ENCODE results near the gene TMEM138.

Gene TMEM138

GRCh38 chr11:61336171-61336935 lies 25.8 kb upstream of the TMEM138 start:
- Mint-ChIP-seq H3K27ac (peak overlapping the region; percentile 88), H3K36me3 (ENCODE audit: low read depth) (peaks cover 21% of the 10 kb centered on the region), H3K4me1 (ENCODE audit: low read depth) (peaks cover 46% of the 10 kb centered on the region), H3K4me3 (no peak overlapping the region), H3K9me3 (no peaks in the 10 kb centered on the region), H3K27me3 (no peaks in the 10 kb centered on the region)

GRCh38 chr11:61337706-61338470 lies 24.3 kb upstream of the TMEM138 start:
- Mint-ChIP-seq H3K9me3 (no peaks in the 10 kb centered on the region), H3K27ac (no peak overlapping the region), H3K27me3 (no peaks in the 10 kb centered on the region), H3K4me1 (ENCODE audit: low read depth) (peaks cover 34% of the 10 kb centered on the region), H3K4me3 (no peak overlapping the region), H3K36me3 (ENCODE audit: low read depth) (peaks cover 17% of the 10 kb centered on the region)

- H3K4me3 Mint-ChIP-seq, result no peak overlapping the region
- H3K27me3 Mint-ChIP-seq, result no peaks in the 10 kb centered on the region
- no peaks in the 10 kb centered on the region for H3K9me3 Mint-ChIP-seq
- H3K4me1 Mint-ChIP-seq (ENCODE audit: low read depth), result peaks cover 26% of the 10 kb centered on the region
- no peak overlapping the region for H3K27ac Mint-ChIP-seq
- peaks cover 17% of the 10 kb centered on the region for H3K36me3 Mint-ChIP-seq (ENCODE audit: low read depth)
Measured at GRCh38 chr11:61338783-61339489, 23.2 kb upstream of the TMEM138 start.

GRCh38 chr11:61339490-61339878 lies 22.7 kb upstream of the TMEM138 start:
- Mint-ChIP-seq H3K4me1 (ENCODE audit: low read depth) (peaks cover 20% of the 10 kb centered on the region), H3K27me3 (no peaks in the 10 kb centered on the region), H3K36me3 (ENCODE audit: low read depth) (peaks cover 19% of the 10 kb centered on the region), H3K4me3 (no peak overlapping the region), H3K27ac (peak overlapping the region; percentile 58), H3K9me3 (no peaks in the 10 kb centered on the region)

DNA sequence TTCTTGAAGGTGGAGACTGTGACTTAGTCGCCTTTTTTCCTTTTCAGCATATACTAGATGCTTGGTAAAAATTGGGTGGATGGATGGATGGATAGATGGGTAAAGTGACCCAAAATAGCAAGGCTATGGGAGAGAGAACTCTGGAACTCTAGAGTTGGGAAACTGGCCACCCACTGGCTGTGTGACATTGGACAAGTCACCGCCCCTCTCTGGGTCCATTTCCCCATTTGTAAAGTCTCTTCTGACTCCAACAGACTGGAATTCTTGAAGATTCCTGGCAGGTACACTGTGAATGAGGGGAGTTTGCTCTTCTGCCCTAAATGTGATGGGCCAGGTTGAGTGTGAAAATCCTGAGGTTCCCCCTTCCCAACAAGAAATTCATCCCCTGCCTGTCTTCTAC lies 21.2 kb upstream of the TMEM138 start:
- Mint-ChIP-seq H3K4me1 (ENCODE audit: low read depth) (peaks cover 10% of the 10 kb centered on the region), H3K9me3 (no peaks in the 10 kb centered on the region), H3K36me3 (ENCODE audit: low read depth) (peaks cover 22% of the 10 kb centered on the region), H3K27me3 (no peaks in the 10 kb centered on the region), H3K4me3 (no peak overlapping the region), H3K27ac (no peak overlapping the region)

GRCh38 chr11:61341706-61342105 lies 20.5 kb upstream of the TMEM138 start:
- H3K27me3 Mint-ChIP-seq, result no peaks in the 10 kb centered on the region

DNA sequence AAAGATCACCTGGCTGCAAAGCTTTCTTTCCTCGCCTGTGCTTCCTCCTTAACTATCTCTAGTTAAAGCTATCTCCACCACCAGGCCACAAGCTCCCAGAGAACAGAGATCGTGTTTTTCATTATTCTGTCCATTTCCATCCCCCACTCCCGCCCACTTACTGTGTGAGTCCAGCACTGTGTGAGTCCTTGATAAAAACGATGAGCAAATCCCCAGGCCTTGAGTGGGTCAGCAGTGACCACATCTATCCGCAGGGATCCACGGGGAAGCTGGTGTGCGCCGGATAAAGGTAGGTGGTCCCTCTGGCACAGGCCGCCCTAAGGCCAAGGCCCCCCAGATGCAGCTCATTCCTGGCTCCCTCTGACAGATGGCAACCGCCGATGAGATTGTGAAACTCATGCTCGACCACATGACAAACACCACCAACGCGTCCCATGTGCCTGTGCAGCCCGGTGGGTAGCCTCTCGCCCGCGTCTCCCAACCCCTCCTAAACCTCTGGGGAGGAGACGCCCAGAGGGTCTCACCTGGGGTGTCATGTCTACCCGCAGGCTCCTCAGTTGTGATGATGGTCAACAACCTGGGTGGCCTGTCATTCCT lies 19.9 kb upstream of the TMEM138 start:
- H3K36me3 Mint-ChIP-seq (ENCODE audit: low read depth), result peaks cover 22% of the 10 kb centered on the region
- H3K4me3 Mint-ChIP-seq, result no peak overlapping the region
- H3K4me1 Mint-ChIP-seq (ENCODE audit: low read depth), result no peaks in the 10 kb centered on the region
- no peak overlapping the region for H3K27ac Mint-ChIP-seq
- H3K27me3 Mint-ChIP-seq, result no peaks in the 10 kb centered on the region
- H3K9me3 Mint-ChIP-seq, result no peaks in the 10 kb centered on the region

More at GRCh38 chr11:61341706-61342105, 20.5 kb upstream of the TMEM138 start:
- no peak overlapping the region for H3K4me3 Mint-ChIP-seq
- H3K27ac Mint-ChIP-seq, result no peak overlapping the region
- H3K4me1 Mint-ChIP-seq (ENCODE audit: low read depth), result peaks cover 4% of the 10 kb centered on the region
- H3K36me3 Mint-ChIP-seq (ENCODE audit: low read depth), result peaks cover 22% of the 10 kb centered on the region
- H3K9me3 Mint-ChIP-seq, result no peaks in the 10 kb centered on the region

DNA sequence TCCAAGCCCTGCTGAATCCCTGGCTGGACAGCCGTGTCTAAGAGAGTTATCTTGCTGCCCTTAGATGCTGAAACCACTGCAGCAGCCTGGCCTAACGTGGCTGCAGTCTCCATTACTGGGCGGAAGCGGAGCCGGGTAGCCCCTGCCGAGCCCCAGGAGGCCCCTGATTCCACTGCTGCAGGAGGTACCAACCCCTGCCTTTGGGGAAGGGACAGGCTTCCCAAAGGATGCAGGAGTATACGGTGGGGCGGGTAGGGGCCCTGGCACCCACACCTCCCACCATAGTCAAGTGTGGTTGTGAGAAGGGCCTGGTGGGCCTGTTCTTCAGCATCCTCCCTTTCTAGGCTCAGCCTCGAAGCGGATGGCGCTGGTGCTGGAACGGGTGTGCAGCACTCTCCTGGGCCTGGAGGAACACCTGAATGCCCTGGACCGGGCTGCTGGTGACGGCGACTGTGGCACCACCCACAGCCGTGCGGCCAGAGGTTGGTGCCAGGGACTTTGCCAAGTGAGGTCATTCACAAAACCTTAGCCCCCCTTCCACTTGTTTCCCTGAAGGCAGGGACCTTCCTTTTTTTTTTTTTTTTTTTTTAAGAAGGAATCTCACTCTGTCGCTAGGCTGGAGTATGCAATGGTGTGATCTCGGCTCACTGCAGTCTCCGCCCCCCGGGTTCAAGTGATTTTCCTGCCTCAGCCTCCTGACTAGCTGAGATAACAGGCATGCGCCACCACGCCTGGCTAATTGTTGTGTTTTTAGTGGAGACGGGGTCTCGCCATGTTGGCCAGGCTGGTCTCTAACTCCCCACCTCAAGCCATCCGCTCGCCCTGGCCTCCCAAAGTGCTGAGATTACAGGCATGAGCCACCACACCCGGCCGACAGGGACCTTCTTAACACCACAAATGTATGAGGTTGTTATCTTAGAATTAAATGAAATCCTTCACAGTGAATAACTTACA lies 18.1 kb upstream of the TMEM138 start:
- Mint-ChIP-seq H3K36me3 (ENCODE audit: low read depth) (peaks cover 24% of the 10 kb centered on the region), H3K27ac (no peak overlapping the region), H3K4me3 (no peak overlapping the region), H3K4me1 (ENCODE audit: low read depth) (no peaks in the 10 kb centered on the region), H3K27me3 (no peaks in the 10 kb centered on the region), H3K9me3 (no peaks in the 10 kb centered on the region)

DNA sequence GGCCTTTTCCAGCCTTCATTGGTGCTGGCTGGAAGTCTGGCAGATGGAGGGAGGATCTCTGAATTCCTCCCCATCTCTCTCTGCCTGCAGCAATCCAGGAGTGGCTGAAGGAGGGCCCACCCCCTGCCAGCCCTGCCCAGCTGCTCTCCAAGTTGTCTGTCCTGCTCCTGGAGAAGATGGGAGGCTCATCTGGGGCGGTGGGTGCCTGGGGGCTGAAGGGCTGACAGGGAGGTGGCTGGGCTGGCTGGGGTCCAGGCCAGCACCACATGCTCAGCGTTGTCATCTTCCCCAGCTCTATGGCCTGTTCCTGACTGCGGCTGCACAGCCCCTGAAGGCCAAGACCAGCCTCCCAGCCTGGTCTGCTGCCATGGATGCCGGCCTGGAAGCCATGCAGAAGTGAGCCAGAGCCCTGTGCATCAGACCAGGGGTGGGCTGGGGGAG lies 17.0 kb upstream of the TMEM138 start:
- Mint-ChIP-seq H3K27ac (no peak overlapping the region), H3K36me3 (ENCODE audit: low read depth) (peaks cover 23% of the 10 kb centered on the region), H3K4me3 (no peak overlapping the region), H3K9me3 (no peaks in the 10 kb centered on the region), H3K27me3 (no peaks in the 10 kb centered on the region), H3K4me1 (ENCODE audit: low read depth) (no peaks in the 10 kb centered on the region)

DNA sequence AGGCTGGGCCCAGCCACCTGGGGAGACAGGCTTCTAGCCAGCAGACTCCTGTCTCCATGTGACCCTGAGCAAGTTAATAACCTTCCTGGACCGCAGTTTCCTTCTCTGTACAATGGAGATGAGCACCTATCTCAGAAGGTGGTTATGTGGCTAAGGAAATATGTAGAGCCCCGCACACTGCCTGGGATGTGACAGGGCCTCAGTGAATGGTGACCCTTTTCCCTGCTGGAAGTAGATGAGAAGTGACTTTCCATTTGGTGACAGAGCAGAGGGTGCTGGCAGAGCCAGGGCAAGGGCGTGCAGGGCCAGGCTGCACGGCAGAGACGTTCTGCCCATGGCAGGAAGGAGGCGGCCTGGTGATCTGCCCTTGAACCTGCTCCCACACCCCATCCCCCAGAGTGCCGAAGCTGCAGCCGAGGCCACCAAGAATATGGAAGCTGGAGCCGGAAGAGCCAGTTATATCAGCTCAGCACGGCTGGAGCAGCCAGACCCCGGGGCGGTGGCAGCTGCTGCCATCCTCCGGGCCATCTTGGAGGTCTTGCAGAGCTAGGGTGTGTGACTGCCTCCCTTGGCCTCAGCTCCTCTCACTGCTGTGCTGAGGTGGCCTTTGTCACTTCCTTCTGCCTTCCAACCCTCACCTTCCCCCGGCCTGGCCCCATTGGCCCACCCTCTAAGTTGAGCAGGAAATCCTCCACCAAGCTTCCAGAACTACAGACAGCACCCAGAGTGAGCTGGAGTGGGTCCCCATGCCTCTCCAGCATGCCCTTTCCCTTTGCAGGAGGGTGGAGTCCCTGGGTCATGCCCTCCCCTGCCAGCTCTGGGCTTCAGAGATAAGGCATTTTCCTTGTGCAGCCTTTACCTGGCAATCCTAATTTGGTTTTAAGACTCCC lies 16.0 kb upstream of the TMEM138 start:
- no peaks in the 10 kb centered on the region for H3K4me1 Mint-ChIP-seq (ENCODE audit: low read depth)
- no peaks in the 10 kb centered on the region for H3K27me3 Mint-ChIP-seq
- no peak overlapping the region for H3K27ac Mint-ChIP-seq
- H3K9me3 Mint-ChIP-seq, result no peaks in the 10 kb centered on the region
- H3K36me3 Mint-ChIP-seq (ENCODE audit: low read depth), result peaks cover 28% of the 10 kb centered on the region
- H3K4me3 Mint-ChIP-seq, result no peak overlapping the region

DNA sequence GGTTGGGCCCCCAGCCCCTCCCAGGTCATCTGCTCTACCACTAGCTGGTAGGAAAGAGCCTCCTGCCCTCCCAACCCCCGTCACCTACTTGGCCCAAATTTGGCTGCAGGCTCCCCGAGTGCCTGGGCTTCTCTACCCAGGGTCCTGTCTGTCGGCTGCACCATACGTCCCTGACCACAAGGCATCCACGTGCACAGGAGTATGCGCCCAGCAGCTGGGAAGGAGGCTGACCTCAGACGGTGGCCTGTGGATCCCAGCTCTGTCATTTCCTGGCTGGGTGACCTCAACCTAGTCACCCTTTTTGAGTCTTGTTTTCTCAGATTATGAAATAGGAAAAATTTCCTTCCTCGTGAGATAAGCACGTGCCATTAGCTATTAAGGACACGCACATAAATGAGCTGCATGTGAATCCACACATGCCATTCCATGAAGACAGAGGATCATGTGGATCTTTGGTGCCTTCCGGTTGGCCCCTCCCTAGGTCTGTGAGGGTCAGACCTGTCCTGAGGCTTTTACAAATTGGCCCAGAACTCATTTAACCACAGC lies 14.2 kb upstream of the TMEM138 start:
- Mint-ChIP-seq H3K9me3 (no peaks in the 10 kb centered on the region), H3K27me3 (no peaks in the 10 kb centered on the region), H3K36me3 (ENCODE audit: low read depth) (peaks cover 31% of the 10 kb centered on the region), H3K4me1 (ENCODE audit: low read depth) (no peaks in the 10 kb centered on the region), H3K4me3 (no peak overlapping the region), H3K27ac (no peak overlapping the region)

DNA sequence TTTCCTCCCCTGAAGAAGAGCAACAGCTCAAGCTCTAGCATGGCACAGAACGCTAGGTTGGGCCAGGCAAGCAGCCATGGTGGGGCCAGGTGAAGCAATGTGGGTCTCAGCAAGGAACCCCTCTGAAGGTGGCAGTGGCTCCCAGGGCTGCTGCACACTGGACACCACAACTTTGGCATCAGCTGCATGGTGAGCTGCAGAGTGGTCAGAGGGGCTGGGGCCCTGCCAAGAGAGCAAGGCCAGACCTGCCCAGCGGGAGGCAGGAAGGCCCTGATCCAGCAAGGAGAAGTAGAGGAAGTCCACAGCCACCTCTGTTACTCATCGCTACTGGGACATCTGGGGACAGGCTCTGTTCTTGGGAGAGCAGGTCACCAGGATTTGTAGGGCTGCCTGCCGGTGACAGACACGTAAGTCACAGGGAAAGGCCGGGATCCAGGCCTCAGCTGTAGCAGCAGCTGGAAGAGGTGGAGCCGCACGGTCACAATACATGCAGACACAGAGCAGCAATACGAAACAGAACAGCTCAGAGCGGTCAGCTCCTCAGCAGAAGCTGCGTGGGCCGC lies 12.9 kb upstream of the TMEM138 start:
- H3K27me3 Mint-ChIP-seq, result no peaks in the 10 kb centered on the region
- no peak overlapping the region for H3K4me3 Mint-ChIP-seq
- no peak overlapping the region for H3K27ac Mint-ChIP-seq
- H3K4me1 Mint-ChIP-seq (ENCODE audit: low read depth), result peaks cover 3% of the 10 kb centered on the region
- no peaks in the 10 kb centered on the region for H3K9me3 Mint-ChIP-seq
- H3K36me3 Mint-ChIP-seq (ENCODE audit: low read depth), result peaks cover 42% of the 10 kb centered on the region

DNA sequence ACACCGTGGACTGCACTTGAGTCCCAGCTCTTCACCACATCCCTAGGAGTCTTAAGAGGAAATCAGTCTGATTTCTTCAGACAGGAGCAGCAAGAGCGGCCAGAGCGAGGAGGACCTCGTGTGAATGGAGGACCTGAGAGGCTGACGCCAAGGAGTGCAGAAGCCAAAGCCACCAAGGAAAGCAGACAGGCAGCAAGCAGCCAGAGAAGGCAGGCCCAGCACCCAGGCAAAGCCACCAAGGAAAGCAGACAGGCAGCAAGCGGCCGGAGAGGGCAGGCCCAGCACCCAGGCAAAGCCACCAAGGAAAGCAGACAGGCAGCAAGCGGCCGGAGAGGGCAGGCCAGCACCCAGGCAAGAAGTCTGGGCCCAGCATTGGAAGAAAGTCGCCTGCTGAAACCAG lies 12.3 kb upstream of the TMEM138 start:
- Mint-ChIP-seq H3K9me3 (no peaks in the 10 kb centered on the region), H3K4me1 (ENCODE audit: low read depth) (peaks cover 3% of the 10 kb centered on the region), H3K27ac (no peak overlapping the region), H3K27me3 (no peaks in the 10 kb centered on the region), H3K4me3 (no peak overlapping the region), H3K36me3 (ENCODE audit: low read depth) (peaks cover 37% of the 10 kb centered on the region)
